MM.1S (cell line): ENCODE measurements around the gene ZNF304.

ENCODE experiments used
- EZH2 ChIP-seq: fragments of 300-600 bp; sonication (generic); optimal IDR thresholded peaks from 2 replicates; pipeline ENCODE3; 2017; ENCODE audit warnings: low read depth, mild to moderate bottlenecking, antibody characterized with exemption, low read length, mixed read lengths
- EZH2phosphoT487 ChIP-seq: fragments of 300-600 bp; sonication (generic); IDR thresholded peaks from 2 replicates; pipeline ENCODE4 v1.6.1; 2018; ENCODE audit warnings: antibody characterized with exemption, low read length
- TF ChIP-seq, protein P1 (sequence below): fragments of 300-600 bp; sonication (generic); IDR thresholded peaks from 2 replicates; pipeline ENCODE4 v1.5.1; 2016; ENCODE audit warnings: antibody characterized with exemption, low read length, mixed read lengths

DNA sequence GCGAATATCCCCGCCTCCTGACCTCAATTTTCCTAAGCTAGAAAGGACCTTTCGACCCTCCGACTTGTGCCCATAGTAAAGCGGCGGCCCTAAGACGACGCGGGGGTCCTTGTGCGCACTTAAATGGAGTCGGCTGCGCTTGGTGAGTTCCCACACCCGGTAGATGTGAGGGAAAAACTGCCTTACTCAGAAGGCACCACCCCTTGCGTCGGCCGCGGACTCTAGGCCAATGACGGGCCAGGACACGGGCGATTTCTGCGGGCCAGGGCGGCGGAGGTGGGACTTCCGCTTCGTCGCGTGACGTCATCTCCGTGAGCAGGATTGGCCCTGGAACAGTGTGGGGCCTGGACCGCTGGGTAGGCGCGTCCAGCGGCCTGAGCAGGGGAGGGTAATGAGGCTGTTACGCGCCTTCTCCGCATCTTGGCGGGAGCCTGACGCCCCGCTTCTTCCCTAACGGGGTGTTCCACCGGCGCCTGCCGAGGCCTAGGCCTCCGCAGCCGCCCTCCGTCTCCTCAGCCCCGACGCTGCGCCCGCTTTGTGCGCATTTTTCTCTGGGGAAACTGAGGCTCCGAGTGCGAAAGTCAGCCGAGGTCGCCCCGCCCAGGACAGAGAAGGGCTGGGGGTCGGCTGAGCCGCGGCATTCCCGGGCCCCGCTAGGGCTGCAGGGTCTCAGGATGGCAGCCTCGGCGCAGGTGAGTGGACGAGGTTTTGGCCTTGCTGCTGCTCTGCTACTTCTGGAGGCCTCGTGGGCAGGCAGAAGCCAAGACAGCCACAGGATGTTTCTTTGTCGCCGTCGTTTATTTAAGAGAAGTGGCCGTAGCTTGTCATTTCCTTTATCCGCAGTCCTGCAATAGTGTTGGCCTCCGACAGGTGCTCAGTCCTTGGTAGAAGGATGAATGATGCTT, 30.6 kb upstream of the ZNF304 start, which contains the start of gene ZNF543:
- TF ChIP-seq, protein P1, sequence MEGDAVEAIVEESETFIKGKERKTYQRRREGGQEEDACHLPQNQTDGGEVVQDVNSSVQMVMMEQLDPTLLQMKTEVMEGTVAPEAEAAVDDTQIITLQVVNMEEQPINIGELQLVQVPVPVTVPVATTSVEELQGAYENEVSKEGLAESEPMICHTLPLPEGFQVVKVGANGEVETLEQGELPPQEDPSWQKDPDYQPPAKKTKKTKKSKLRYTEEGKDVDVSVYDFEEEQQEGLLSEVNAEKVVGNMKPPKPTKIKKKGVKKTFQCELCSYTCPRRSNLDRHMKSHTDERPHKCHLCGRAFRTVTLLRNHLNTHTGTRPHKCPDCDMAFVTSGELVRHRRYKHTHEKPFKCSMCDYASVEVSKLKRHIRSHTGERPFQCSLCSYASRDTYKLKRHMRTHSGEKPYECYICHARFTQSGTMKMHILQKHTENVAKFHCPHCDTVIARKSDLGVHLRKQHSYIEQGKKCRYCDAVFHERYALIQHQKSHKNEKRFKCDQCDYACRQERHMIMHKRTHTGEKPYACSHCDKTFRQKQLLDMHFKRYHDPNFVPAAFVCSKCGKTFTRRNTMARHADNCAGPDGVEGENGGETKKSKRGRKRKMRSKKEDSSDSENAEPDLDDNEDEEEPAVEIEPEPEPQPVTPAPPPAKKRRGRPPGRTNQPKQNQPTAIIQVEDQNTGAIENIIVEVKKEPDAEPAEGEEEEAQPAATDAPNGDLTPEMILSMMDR = no peak
- TF ChIP-seq EZH2phosphoT487 (no peak), EZH2 (no peak)
